Heart right ventricle (tissue), 16 donors: ENCODE measurements around the gene C19orf73. TPM values are rescaled to one million over a fixed set of nuclear protein-coding genes. Genes with fewer than 3 reads are reported as not detected.
"Not testable (repeated sequence)": the region's sequence is repeated elsewhere in the genome, so short reads cannot be mapped to it uniquely, and the experiment has no call there.

Experiments
- ATAC-seq, 8 donors: fragments of 200-7000 bp; cut with Tn5 transposase; one replicate each; pipeline ENCODE4 v1.9.1; 2020; ENCODE audit warnings: mild to moderate bottlenecking in 8 of 8, moderate library complexity in 8 of 8, moderate number of reproducible peaks in 1 of 8
- DNase-seq, 2 donors: peaks; one replicate each; pipeline ENCODE4 v3.0.0-alpha.2; 2020
- H3K27ac ChIP-seq, 10 donors: fragments of 200-600 bp; sonication (generic) in 2 of 10; one replicate each; pipeline versions ENCODE4 v1.5.0 to v1.8.0; 2020 to 2022; ENCODE audit warnings: mild to moderate bottlenecking in 3 of 10
- H3K27me3 ChIP-seq, 7 donors: fragments of 200-600 bp; one replicate each; pipeline ENCODE4 v1.8.0; 2021 to 2022; ENCODE audit warnings: mild to moderate bottlenecking in 2 of 7
- H3K36me3 ChIP-seq, 9 donors: fragments of 200-600 bp; sonication (generic) in 1 of 9; one replicate each; pipeline versions ENCODE4 v1.5.0 to v1.8.0; 2020 to 2022; ENCODE audit warnings: mild to moderate bottlenecking in 2 of 9
- H3K4me1 ChIP-seq, 9 donors: fragments of 200-600 bp; sonication (generic) in 1 of 9; one replicate each; pipeline versions ENCODE4 v1.5.0 to v1.8.0; 2020 to 2022; ENCODE audit warnings: mild to moderate bottlenecking in 4 of 9
- H3K4me3 ChIP-seq, 10 donors: fragments of 200-600 bp; sonication (generic) in 2 of 10; one replicate each; pipeline versions ENCODE4 v1.5.0 to v1.8.0; 2020 to 2022; ENCODE audit warnings: mild to moderate bottlenecking in 7 of 10, moderate library complexity in 2 of 10
- H3K9me3 ChIP-seq, 11 donors: fragments of 200-600 bp in 10 of 11; sonication (generic) in 2 of 11; one replicate each; pipeline versions ENCODE4 v1.5.0 to v1.8.0; 2013 to 2022; ENCODE audit warnings: mild to moderate bottlenecking in 2 of 11, control low read depth in 1 of 11, moderate library complexity in 1 of 11
- WGBS, 2 donors: extraction: QIAGEN DNeasy Blood & Tissue Kit; methylation state at CpG; one replicate each; pipeline ENCODE4 v1.1.7; 2013; ENCODE audit warnings: inconsistent platforms in 1 of 2; 5-methylcytosine and 5-hydroxymethylcytosine counted together
- intact Hi-C, 10 donors: fragments of 100-400 bp; cut with DNase I; formaldehyde crosslinking; loops; one replicate each; pipeline versions ENCODE4 v1.11.1 to v1.14.2; 2022
- polyA plus RNA-seq, 2 donors: library from polyadenylated mRNA; stranded (reverse); fragments of 200-250 nt; gene quantifications; one replicate each; pipeline ENCODE4 v1.2.3, GENCODE V29; 2013
- total RNA-seq, 10 donors: library from RNA; stranded (reverse); fragmentation: NEBNext Ultra II Directional in 3 of 10; extraction: Animal tissue kit (Norgen Biotek cat#: 25700) in 3 of 10; gene quantifications; one replicate each; pipeline versions ENCODE4 v1.2.1 to v1.2.4, GENCODE V29; 2021 to 2023
- TF ChIP-seq, protein P1 (sequence below), 9 donors: fragments of 200-600 bp; sonication (generic) in 2 of 9; IDR thresholded peaks; one replicate each; pipeline versions ENCODE4 v1.5.0 to v1.8.0; 2021 to 2022; ENCODE audit warnings: antibody characterized with exemption in 9 of 9, mild to moderate bottlenecking in 5 of 9, moderate library complexity in 1 of 9
- donor health status: Arrhythmogenic right ventricular cardiomyopathy.
- donor health status: ischemic (EF 13 %, LVEDD 7.1; RV severe dilation, severe dysfunction).
- donor health status: healthy with polysubstance abuse.
- donor health status: DM: no; HTN: yes; CAD: no.
- donor health status: DM: no; HTN: no; CAD: no.
- donor health status: ischemic (EF 25% LVEDD 6.9; RV normal size, moderate dysfunction).
- donor health status: ischemic (EF 25% LVEDD 5.7; RV mildly dilated, moderate dysfunction).
- donor health status: healthy.
- donor health status: DM: yes; HTN: yes; CAD: no.
- donor health status: Ischemic cardiomyopathy.
- donor health status: ischemic (EF 35%, LVEDD 5.7; RV mildly dilated, moderate dysfunction).
- donor health status: nonischemic (EF 11% LVEDD 7.7; RV severe dilation, severe dysfunction).
- donor health status: DM: yes; HTN: yes; CAD: no.
- donor health status: PGD.
- donor health status: ischemic (EF 29% LVEDD 5.4; RV normal size, mild dysfunction).
- donor health status: nonischemic (EF 23%, LVEDD 6.1; RV moderate dilation, normal function).

Gene C19orf73
- total and polyA plus RNA-seq, 12 donors: 0.64 to 5.4 (median 1.2) TPM

DNA sequence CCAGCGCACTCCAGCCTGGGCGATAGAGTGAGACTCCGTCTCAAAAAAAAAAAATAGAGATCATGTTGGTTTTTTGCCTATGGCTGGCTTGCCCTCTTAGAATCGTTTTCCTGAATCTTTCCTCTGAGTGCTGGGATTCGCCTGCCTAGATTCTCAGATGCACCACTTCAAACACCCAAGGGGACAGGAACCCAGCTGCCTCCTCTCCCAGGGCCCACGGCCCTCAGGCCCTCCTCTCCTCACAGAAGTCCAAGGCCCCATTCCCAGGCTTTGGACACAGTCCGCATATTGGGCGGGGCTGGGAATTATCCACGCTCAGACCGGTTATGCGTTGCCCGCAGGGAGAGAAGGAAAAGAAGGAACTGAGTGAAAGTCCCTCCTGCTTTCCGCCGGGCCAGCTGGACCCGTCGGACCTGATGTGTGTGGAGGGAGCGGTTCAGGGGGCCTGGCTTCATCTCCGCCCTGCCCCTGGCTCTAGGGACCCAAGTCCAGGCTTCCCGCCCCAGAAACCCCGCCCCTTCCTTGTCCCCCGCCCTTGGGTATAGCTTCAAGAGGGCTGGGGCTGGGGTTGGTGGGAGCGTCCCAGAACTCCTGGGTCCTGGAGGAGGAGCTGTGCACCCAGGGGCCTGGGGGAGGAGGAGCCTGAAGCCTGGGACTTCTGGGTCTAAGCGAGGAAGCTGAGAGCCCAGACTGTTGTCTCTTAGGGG lies 6.2 kb upstream of the C19orf73 start:
- Histone ChIP-seq H3K27me3 (peaks cover 0 to 9% (median 0%) of the 10 kb centered on the region in 7 donors), H3K4me3 (no peak overlapping the region), H3K36me3 (no peaks in the 10 kb centered on the region), H3K9me3 (no peaks in the 10 kb centered on the region), H3K4me1 (peaks cover 0 to 23% (median 11%) of the 10 kb centered on the region in 9 donors), H3K27ac (no peak overlapping the region)
- DNase-seq (peak in 1 of 2 donors; percentile 35), ATAC-seq (no peak)
- TF ChIP-seq, protein P1, sequence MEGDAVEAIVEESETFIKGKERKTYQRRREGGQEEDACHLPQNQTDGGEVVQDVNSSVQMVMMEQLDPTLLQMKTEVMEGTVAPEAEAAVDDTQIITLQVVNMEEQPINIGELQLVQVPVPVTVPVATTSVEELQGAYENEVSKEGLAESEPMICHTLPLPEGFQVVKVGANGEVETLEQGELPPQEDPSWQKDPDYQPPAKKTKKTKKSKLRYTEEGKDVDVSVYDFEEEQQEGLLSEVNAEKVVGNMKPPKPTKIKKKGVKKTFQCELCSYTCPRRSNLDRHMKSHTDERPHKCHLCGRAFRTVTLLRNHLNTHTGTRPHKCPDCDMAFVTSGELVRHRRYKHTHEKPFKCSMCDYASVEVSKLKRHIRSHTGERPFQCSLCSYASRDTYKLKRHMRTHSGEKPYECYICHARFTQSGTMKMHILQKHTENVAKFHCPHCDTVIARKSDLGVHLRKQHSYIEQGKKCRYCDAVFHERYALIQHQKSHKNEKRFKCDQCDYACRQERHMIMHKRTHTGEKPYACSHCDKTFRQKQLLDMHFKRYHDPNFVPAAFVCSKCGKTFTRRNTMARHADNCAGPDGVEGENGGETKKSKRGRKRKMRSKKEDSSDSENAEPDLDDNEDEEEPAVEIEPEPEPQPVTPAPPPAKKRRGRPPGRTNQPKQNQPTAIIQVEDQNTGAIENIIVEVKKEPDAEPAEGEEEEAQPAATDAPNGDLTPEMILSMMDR (IDR thresholded peaks at IDR 0.05): no peak
- 37 to 44% methylated on average over 23 of the region's 23 CpGs for WGBS, 2 donors
- intact Hi-C loops: no loop called here

DNA sequence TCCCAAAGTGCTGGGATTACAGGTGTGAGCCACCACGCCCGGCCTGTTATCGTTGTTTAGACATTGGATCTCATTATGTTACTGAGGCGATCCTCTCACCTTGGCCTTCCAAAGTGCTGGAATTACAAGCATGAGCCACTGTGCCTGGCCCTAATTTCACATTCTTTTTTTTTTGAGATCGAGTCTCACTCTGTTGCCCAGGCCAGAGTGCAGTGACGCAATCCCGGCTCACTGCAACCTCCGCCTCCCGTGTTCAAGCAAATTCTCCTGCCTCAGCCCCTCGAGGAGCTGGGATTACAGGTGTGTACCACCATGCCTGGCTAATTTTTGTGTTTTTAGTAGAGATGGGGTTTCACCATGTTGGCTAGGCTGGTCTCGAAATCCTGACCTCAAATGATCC lies 4.3 kb upstream of the C19orf73 start:
- H3K27me3 ChIP-seq: peaks cover 0 to 19% (median 0%) of the 10 kb centered on the region in 7 donors
- intact Hi-C loops: not testable (repeated sequence)
- whole genome bisulfite sequencing, 2 donors: 91 to 96% methylated on average over 11 of the region's 11 CpGs

DNA sequence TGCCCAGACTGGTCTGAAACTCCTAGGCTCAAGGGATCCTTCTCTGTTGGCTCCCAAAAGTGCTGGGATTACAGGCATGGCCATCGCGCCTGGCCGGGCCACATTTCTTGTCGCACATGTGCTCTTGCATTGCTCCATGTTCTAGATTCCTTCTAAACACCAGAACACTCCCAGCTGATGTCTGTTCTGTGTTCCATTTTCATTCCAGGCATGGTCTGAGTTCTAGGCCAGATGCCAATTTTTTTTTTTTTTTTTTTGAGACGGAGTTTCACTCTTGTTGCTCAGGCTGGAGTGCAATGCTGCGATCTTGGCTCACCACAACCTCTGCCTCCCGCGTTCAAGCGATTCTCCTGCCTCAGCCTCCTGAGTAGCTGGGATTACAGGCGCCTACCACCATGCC lies 2.9 kb upstream of the C19orf73 start:
- ATAC-seq, H3K4me3 ChIP-seq, intact Hi-C loops, H3K27ac ChIP-seq, DNase-seq, H3K9me3 ChIP-seq, H3K36me3 ChIP-seq: not testable (repeated sequence)
- WGBS, 2 donors: 76 to 79% methylated on average over 10 of the region's 10 CpGs
- peaks cover 11 to 32% (median 24%) of the 10 kb centered on the region in 9 donors for H3K4me1 ChIP-seq
- H3K27me3 ChIP-seq: peaks cover 0 to 19% (median 0%) of the 10 kb centered on the region in 7 donors

More for the DNA sequence above, 4.3 kb upstream of the C19orf73 start:
- not testable (repeated sequence) for DNase-seq, H3K36me3 ChIP-seq, H3K4me3 ChIP-seq, H3K9me3 ChIP-seq, ATAC-seq, H3K27ac ChIP-seq
- peaks cover 3 to 28% (median 19%) of the 10 kb centered on the region in 9 donors for H3K4me1 ChIP-seq

DNA sequence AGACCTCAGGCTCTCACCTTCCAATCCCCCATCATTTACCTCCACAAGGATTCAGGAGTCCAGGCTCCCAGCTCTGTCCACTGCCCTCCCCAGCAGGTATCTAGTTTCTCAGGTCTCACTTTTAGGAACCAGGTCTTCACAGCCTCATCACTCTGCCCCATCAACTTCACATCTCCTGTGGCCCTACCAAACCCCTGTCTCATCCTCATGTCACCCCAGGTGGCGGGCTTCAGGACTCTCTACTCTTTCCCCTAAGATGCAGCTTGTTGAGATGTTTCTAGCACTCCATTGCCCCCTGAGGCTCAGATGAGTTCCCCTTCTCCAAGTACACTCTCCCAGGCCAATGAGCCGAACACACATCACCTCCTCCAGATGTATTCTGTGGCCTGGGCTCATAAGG lies 1.9 kb upstream of the C19orf73 start:
- no peak for DNase-seq
- ATAC-seq: no peak
- H3K36me3 ChIP-seq: no peaks in the 10 kb centered on the region
- H3K27me3 ChIP-seq: peaks cover 0 to 19% (median 0%) of the 10 kb centered on the region in 7 donors
- no peak overlapping the region for H3K27ac ChIP-seq
- no peaks in the 10 kb centered on the region for H3K9me3 ChIP-seq
- no peak overlapping the region for H3K4me3 ChIP-seq
- TF ChIP-seq, protein P1 (IDR thresholded peaks at IDR 0.05): no peak
- 92 to 98% methylated on average over 2 of the region's 2 CpGs for WGBS, 2 donors
- intact Hi-C loops: no loop called here
- H3K4me1 ChIP-seq: peaks cover 11 to 34% (median 24%) of the 10 kb centered on the region in 9 donors

DNA sequence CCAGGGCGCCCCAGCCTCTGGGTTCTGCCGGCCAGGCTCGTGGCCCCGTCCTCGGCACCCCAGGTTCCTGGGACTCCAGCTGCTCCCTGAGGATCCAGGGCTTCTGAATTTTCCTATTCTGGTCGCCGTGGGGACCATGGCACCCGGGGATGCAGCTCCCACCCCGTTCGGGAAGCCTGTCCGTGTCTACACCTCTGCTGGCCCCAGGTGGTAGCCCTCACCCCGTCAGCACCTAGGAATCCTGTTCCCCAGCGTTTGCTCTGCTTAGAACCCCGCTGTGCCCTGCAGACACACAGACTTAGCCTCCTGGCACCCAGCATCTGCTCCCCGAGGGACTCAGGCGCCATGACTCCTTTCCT lies 1.4 kb upstream of the C19orf73 start:
- H3K9me3 ChIP-seq: no peaks in the 10 kb centered on the region
- ATAC-seq (no peak), DNase-seq (no peak)
- WGBS, 2 donors: 11 to 12% methylated on average over 16 of the region's 16 CpGs
- peak overlapping the region in 7 of 10 donors; percentile 41 to 85 (median 67) for H3K4me3 ChIP-seq
- no peak overlapping the region for H3K27ac ChIP-seq
- TF ChIP-seq, protein P1 (IDR thresholded peaks at IDR 0.05): no peak
- H3K36me3 ChIP-seq: no peaks in the 10 kb centered on the region
- intact Hi-C loops: no loop called here
- peaks cover 11 to 39% (median 24%) of the 10 kb centered on the region in 9 donors for H3K4me1 ChIP-seq
- peaks cover 0 to 19% (median 0%) of the 10 kb centered on the region in 7 donors for H3K27me3 ChIP-seq
